Measurements from ENCODE around the gene ZNG1A.
"Not testable (repeated sequence)": the region's sequence is repeated elsewhere in the genome, so short reads cannot be mapped to it uniquely, and the experiment has no call there.

The ZNG1A gene

DNA sequence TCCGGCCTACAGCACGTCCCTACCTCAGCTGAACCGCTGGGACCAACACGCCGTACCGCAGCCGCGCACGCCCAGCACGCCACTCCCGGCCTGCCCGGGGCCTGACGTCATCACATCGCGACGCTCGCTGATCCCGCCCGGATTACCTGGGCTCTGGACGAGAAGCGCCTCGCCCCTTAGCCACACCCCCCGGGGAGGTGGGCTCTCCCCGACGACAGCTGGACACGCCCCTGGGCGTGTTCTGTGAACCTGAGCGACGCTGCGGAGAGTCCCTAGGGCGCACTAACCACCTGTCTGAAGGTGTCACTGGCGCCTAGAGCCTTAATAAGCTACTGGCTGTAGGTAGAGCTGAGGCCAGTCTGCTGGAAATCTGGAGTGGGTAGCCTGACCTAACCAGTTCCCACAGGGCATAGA, at the start of gene ZNG1A:
Gene ZNG1A, minus strand, starts transcription at position 87 of the 414 bp plus-strand sequence. CDS start 87 bp downstream, outside the sequence.
- DNase-seq = peak; percentile 87

DNA sequence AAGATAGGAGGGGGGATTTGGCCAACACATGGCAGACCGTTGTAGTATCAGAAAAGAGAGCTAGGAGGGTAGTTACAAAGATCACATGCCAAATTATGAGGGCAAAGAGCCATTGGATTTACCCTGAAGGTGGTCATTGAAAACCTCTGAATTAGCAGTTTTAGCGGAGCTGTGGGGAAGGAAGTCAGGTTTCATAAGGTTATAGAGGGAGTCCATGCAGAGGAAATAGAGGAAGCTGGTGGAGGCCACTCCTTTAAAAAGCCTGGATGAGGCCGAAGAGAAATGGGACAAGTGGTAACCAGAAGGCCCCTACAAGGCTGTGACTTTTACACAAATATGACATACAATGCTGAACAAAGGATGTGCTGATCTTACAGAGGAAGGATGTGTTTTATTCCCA, 49.0 kb upstream of the ZNG1A start:
- DNase-seq = no peak

DNA sequence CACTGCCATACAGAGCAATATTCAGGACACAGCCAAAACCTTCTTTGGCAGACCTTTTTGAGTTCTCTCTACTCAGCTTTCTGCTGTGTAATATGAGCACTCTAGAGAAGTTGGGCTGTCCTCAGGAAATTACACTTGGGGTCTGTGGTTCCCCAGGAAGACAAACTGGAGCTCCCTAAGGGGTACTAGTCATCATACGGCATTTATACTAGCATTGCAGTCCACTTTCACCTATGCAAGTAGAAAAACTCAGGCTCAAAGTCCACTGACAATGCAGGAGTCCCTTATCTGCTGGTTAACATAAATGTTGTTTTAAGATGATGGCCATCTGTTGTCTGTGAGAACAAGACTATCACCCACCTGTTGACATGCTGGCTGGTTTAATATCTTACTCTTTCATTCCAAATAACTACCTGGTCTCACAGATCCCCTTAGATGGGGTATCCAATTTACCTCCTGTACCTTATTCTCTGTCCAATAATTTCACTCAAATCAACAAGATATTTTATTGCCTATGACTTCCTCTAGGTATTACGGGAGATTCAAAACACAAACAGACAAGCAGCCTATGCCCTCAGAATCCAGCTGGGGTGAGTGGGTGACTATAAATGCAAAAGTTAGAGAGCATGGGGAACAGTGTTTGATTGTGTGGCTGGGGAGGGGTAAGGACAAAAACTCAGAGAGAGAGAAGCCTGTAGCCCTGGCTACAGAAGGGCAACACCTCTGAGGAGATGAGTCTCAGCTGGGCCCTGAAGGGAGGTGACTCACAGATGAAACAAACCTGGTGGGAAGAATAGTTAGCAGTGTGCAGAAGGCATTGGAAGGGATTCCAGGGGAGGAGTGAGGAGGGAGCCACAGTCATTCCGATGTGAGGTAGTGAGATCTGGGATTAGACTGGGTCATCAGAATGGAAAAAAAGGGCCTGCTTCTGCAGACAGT, 46.0 kb upstream of the ZNG1A start:
- peak; percentile 33 for DNase-seq

DNA sequence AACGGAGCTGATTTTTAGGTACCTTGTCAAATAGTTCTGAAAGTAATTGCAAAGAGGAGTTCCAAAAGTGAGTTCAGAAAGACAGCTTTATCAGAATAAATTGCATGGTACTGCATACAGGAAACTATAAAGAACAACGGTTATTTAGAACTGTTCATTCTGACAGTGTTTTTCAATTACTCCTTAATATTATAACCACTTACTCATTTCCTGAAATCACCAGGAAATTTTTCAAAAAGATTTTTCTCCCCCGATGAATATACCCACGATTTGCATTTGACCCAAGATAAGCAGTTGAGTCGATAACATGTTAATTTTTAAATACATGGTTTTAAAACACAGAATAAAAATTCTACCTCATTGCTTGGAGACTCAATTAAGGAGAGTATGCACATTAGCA, 45.2 kb upstream of the ZNG1A start:
- DNase-seq = no peak

DNA sequence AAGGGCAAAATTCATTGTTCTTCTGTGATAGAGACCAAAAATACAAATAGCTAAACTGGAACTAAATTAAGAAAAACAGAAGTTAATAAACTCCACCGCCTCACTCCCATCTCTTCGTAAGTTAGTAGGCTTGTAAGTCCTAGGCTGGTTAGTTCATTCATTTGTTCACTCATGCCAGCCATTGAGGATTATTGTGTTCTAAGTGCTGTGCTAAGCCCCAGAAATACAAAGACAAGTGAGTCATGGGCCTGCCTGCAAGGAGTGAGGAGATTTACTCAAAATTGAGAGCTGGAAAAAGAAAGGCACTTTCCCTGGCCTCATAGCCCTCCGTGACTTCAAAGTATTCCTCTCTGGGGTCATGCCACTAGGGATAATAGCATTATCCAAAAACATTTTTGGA, 44.3 kb upstream of the ZNG1A start:
- no peak for DNase-seq

DNA sequence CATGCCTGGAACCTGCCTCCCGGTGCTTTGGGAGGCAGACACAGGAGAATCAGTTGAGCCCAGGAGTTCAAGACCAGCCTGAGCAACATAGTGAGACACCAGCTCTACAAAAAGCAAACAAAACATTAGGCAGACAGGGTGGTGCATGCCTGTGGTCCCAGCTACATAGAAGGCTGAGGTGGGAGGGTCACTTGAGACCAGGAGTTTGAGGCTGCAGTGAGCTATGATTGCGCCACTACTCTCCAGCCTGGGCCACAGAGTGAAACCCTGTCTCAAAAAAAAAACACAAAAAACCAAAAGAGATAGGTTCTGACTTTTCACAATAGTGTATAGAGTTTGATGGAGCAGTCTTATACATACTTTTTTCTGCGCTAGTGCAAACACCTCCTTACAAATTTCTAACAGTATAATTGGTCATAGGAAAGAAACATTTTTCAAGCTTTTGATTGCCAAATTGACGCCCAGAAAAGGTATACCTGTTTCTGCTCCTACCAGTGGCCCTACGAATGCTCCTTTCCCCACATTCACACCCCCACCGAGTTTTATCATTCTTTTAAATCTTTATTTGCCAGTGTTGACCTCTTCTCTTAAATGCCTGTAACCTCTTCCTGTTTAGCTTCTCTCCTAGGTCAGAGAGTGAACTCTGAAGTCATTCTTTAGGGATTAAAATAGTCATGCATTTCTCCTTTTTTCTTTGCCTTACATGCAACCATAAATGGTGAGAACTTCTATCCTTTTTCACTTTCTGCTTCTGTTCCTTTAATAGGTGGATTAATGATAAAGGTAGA, 43.3 kb upstream of the ZNG1A start:
- peak; percentile 54 for DNase-seq

DNA sequence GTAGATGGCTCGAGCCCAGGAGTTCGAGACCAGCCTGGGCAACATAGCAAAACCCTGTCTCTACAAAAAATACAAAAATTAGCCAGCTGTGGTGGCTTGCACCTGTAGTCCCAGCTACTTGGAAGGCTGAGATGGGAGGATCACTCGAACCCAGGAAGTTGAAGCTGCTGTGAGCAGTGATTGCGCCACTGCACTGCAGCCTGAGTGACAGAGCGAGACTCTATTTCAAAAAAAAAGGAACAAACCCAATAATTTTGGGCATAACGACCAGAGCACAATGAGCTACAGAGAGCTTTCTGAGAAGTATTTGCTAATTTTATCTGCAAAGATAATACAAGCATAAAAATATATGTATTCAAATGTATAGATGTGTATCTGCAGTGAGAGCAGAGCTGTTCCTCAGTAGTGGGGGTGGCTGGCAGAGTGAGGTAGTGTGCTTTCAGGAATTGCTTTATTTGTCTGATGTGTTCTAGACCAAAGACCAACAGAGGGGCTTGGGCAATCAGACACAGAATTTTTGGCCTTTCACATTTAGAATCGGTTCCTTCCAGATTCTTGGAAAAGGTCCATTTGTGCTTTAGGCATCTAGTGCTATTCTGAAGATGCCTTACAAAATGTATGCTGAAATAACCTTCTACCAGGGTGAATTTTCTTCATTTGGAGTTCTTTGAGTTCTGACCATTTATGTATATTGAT, 41.0 kb upstream of the ZNG1A start:
- peak; percentile 54 for DNase-seq

DNA sequence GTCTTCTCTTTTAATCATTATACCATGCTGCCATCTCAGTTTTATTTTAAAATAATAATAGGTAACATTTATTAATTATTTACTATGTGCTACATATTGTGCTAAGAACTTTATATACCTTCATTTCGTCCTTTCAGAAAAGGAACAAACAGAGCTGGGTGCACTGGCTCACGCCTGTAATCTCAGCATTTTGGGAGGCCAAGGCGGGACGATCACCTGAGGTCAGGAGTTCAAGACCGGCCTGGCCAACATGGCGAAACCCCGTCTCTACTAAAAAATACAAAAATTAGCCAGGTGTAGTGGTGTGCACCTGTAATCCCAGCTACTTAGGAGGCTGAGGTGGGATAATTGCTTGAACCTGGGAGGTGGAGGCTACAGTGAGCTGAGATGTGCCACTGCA, 40.2 kb upstream of the ZNG1A start:
- DNase-seq = not testable (repeated sequence)

DNA sequence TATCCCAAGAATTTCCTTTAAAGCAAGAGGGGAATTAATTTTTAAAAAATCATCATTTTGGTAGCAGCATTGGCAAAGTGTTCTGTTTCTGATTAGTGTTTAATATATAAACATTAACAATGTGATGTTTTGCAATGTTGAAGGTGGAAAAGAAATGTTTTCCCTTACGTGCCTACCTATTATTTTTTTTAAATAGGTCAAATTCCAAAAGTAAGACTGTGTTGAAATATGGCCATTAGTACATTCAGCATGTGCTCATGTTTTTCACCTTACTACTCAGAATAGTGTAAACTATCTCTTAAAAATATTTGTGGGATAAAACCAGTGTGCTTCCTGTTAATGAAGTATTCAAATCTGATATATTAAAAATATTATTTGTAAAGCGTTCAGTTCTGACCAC, 39.1 kb upstream of the ZNG1A start:
- DNase-seq = no peak

DNA sequence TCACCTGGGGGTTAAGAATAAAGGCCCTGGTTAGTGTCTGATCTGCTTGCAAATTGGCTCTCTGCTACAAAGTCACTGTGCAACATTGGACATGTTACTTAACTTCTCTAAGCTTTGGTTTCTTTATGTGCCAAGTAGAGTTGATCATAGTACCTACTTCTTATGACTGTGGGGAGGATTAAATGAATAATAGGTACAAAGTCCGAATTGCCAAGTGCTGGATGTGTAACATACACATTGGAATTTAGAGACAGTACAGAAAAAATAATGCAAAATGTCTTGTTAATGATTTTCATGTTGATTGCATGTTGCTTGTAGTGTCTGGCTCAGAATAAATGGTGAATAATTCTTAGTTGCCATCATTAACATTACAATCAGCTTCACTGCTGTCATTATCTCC, 38.0 kb upstream of the ZNG1A start:
- DNase-seq = no peak

DNA sequence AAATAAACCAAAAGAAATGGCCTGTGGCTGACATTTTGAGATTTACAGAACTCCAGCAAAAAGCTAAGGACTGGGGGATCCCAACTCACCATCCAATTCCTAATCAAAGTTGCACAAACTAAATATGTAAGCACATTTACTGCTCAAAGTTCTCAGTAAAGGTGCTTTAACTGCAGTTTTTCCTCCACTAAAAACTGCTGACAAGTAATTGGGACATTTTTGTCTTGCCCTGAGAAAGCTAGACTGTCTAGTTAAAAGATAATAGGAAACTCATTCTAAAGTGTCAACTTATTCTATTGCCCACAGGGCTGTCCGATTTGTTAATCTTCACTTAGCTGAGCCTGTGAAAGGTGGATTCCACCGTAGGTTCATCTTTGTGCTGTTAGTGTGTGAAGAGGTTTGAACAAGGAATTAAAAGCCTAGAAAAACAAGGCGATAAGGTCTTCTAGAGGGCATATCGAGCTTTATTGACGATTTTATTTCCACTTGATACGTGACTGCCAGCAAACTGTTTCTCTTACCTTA, 36.8 kb upstream of the ZNG1A start:
- DNase-seq = peak; percentile 26

DNA sequence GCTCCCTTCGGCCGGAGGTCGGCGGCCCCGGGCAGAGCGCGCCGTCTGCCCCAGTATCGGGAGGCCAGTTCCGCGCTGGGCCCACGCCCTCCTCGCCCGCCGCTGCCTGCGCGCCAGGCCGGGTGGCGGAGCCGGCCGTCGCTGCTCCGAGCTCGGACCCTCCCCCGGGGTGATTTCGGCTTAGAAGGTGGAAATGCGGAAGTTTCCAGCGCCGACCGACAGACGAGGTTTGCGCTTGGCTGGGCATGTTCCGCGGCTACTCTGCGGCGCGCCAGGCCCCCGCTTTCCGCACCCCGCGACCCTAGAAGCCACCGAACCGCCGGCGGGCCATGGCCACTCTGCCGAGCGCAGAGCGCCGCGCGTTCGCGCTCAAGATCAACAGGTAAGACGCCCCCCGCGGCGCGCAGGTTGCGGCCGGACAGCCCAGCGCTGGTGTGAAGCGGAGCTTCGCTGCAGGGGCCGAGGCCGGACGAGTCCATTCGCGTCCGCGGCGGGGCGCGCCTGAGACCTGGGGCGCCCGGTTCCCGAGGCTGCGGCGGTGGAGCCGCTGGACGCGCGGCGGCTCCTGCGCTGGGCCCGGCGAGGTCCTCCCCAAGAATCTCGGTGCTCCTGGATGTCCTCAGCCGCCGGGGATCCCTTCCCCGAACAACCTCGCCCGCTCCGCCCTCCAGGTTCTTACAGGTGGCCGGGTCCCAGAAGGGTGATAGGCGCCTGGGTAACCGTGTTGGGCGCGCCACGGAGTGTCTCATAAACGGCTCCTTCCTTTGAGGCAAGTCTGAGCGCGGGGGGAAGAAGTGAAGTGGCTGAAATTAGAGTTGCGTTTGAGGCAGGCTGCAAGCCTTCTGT, 36.0 kb upstream of the ZNG1A start, which contains the start of gene DOCK8:
Gene DOCK8, plus strand, starts transcription at position 218 of the 846 bp plus-strand sequence. Its CDS starts 112 bp downstream, at position 330.
- peak; percentile 89 for DNase-seq

DNA sequence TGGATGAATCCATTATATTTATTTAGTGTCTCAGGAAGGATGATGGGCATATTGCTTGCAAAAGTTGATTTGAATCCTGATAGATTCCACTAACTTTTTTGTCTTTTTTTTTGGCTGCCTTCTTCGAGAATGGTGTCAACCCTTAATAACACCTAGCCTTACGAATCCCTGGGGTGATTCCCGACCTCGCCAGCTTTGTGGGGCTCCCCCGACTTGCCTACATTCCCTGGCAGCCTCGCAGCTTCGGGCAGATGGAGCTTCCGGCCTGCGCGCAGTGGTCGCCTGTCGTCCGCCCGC, 35.4 kb upstream of the ZNG1A start:
- no peak for DNase-seq

DNA sequence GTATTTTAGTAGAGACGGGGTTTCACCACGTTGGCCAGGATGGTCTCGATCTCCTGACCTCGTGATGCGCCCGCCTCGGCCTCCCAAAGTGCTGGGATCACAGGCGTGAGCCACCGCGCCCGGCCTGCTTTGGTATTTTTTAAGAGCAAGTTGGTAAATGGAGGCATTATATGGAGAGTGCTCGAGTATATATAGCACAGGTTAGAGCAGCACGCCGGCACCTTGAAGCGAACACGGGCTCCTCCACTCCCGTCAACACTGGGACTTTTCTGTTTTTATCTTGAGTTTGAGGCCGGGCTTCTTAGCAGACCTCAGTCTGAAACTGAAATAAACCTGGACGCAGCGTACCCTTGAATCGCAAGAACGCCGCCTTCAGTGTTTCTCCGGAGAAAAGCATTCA, 35.0 kb upstream of the ZNG1A start:
- DNase-seq = not testable (repeated sequence)

DNA sequence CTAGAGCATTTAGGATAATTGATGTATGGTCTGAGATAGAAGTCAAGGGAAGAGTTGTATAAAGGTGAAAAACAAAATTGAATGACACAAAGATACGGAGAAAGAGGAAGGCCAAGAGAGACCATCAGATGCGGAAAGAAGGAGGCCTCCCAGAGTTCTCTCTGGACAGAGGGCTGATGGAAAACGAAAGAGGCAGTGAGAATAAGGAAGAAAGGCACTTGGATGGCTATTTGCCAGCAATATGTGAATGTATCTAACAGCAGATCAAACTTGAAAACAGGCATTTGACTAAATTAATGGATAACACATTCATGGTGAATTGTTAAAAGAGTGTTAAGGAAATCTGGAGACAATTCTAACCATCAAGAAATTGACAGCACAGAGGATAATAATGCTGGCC, 33.4 kb upstream of the ZNG1A start:
- no peak for DNase-seq

DNA sequence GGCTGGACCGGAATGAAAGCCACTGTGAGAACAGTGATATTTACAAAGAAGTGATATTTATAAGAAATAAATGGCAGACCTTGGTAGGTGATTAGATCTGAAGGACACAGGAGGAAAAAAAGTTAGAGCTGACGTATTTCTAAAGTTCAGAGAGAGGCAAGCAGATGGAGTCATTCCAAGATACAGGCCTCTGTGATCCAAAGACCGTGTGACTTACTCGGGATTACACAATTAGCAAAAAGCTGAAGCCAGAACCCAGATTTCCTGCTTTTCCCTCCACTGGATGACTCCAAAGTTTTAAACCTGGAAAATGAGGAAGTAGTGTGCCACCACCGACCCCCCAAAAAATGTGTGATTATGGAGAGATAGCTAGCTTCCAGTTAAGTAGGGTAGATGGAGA, 32.7 kb upstream of the ZNG1A start:
- no peak for DNase-seq

DNA sequence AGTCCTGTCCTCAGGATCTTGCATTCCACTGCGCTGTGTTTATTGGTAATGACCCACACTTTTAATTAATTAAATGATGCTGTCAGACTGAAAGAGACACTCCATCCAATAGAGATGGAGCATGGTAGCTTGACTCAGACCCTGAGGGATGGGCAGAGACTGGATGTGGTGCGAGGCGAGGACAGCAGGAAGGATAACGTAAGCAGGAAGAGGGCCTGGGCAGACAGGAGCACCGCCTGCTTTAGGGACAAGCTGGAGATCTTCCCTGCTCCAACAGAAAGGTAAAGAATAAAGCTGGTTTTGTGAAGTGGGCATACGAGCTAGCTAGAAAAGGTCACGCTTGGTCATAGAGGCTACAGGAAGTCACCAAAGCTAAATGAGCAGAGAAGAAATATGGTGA, 32.2 kb upstream of the ZNG1A start:
- DNase-seq = no peak

DNA sequence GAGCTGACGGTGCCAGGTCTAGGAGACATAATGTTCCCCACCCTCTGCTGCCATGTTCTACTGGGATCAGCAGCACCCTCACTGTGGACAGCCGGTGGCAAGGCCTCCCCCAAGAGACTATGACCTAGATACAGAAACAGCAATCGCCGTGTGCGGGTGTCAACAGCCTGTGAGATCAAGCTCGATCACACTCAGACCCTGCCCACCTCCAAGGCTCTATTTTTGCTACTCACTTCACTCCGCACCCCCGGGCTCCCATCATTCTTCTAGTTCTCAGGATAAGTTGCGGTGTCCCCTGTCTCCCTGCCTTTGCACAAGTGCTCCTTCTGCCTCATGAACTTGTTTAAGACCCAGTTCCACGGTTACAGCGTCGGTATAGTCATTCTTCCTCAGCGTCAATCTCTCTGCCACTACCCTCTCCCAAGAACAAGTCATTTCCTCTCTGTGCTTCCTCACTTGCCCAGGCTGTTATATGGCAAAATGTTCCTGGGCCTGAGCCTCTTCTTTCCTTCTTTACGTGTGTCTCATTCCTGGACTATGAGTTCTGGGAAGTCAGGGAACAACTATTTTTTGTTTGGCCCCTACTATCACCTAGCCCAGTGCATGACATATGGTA, 30.4 kb upstream of the ZNG1A start:
- DNase-seq = no peak

DNA sequence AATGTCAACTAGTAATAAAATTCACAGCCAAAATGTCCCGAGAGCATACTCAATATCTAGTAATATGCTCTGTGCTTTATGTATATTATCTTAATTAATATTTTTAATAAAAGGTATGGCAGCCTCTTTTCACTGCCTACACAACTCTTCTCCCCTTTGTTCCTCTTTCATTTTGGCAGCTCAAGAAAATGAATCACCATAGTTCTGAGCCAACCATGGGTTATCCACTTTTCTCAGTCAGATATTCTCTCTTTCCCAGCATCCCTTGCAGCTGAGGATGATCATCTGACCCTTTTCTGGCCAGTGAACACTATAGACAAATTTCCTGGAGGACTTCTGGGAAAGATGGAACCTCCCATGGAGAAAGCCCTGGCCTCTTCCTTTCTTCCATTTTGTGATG, 27.6 kb upstream of the ZNG1A start:
- DNase-seq = no peak

DNA sequence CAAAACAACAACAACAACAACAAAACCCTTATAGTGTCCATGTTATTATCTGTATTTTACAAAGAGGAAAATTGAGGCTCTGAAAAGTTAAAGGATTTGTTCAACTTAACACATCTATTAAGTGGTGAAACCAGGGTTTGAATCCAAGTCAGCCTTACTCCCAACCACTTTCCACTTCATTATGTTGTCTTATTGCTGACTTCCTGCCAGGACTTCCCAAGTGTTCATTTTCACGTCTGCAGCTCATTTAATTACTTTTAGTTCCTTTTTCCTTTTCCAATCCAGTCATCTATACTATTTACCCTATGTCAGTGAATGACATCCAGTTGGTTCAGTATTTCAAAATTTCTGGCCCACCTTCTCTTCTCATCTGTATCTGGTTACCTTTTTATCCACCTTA, 20.7 kb upstream of the ZNG1A start:
- DNase-seq = not testable (repeated sequence)

DNA sequence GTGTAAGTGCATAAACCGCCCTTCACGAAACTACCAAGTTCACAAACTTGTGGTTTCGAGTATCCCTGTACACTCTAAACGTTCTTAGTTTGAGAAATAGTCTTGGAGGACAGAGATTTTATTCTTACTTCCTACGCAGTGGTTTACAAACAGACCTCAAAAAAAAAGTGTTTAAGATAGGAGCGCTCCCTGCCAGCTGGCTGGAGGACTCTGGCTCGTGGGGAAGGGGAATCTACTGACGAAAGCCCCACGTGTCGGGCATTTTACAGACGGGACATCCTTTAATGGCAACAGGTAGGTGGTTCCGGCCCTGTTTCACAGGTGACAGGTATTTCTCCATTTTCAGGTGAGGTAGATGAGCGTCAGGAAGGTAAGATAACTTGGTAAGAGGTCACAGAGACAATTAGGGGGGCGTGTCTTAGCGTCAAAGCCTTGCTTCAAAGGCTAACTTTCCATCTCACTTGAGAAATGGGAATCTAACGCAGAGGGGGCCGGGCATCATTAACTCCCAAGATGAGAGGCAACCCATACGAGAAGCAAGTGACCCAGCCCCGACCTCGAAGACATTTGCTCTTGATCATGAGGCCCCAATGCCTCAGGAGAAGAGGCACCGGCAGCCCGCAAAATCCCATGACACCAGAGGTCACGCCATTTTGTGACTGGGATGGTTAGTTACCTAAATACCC, 573 bp downstream of the ZNG1A start:
- DNase-seq = peak; percentile 12

All from hematopoietic multipotent progenitor cell treated with erythropoietin and hydrocortisone succinate and interleukin-3 and kit ligand, for 6 days (in vitro differentiated cells).